Limb (tissue), 2 donors: ENCODE data around the gene GPS2.
A peak's percentile ranks its signal among the peaks of the same experiment; 100 is the strongest.

Experiments
- DNase-seq, 2 donors: peaks; one replicate each; pipeline ENCODE4 v3.0.0-alpha.2; 2016; ENCODE audit errors: extremely low spot score in 2 of 2

Gene GPS2

GRCh38 chr17:7318121-7318860 is 3.1 kb upstream of the GPS2 start:
- DNase-seq, result no peak

GRCh38 chr17:7317161-7317803 is 2.1 kb upstream of the GPS2 start:
- no peak for DNase-seq

GRCh38 chr17:7315570-7316235 is 543 bp upstream of the GPS2 start:
- DNase-seq, result no peak

DNA sequence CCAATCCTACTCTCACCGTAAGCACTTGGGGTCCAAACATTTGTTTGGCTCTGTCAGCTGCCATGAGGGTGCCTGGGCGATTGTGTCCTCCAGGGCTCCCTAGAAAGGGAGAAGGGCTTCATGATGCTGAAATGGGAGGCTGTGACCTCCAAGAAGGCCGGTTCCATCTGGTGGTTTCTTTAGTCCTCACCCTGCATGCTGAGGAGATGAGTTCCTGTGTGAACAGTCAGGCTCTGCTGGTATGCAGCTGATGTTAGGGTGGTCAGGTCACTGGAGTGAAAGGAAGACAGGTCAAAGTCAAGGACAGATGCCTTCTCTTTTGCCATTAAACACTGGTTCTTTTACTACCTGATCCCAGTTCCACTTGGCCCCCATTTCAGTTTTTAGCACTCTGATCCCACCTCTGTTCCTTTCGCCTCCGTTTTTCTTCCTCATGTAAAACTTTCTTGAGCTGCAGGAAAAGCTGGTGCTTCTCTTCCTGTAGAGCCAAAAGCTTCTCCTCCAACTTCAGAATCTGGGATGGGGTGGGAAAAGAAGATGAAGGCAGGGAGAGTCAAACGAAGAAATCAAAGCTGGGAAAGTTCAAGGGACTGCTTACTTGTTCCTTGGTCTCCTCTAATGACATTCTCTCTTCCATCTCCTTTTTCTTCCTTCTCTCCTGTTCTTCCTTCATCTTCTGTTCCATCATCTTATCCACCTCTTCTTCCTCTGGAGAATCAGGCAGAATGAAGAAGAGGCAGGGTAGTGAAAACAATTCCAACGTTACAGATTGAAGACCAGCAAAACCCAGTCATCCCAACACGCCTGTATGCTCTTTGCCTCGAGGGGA is 1.1 kb downstream of the GPS2 start:
- DNase-seq, result no peak

- DNase-seq, result no peak
Measured at GRCh38 chr17:7313088-7313889, 1.9 kb downstream of the GPS2 start.

DNA sequence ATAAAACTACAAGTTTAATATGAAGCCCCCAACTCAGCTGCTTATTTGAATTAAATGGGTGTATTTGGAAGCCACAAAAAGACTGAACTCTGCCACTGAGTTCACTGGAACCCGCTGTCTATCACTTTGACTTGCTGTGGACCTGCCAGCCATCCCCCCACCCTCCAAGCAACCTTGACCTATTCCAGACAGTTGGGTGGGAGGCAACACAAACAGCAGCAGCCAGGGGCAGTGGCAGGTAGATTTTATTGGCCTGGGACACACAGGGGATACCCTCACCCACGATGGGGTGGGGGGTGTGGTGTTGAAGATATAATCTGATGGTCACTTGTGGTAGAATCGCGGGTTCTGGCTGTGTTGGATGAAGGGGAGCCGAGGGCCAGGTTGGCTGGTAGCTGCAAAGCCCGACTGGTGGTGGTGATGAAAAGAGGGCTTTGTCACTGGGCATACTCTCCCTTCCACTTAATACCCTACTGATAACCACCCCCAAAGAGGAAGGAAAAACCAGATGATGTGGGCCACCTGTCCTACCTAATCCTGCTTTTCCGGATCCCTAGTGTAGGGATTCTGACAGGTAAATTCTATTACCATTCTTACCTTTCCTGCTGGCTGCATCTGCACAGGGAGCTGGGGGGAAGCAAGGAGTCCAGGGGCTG is 2.6 kb downstream of the GPS2 start:
- no peak for DNase-seq

GRCh38 chr17:7311110-7311705 is 4.0 kb downstream of the GPS2 start:
- no peak for DNase-seq

DNA sequence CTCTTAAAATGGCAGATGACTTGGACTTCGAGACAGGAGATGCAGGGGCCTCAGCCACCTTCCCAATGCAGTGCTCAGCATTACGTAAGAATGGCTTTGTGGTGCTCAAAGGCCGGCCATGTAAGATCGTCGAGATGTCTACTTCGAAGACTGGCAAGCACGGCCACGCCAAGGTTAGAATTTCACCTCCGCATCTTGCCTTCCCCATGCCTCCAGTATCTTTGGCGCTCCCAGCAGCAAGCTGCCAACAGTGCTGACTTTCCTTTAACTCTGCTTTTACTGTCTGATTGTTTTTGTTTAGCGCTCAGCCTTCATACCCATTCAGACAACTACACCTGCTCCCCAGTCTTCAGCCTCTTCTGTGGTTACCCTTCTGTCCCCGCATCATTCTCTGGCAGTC is 5.5 kb downstream of the GPS2 start:
- no peak for DNase-seq

DNA sequence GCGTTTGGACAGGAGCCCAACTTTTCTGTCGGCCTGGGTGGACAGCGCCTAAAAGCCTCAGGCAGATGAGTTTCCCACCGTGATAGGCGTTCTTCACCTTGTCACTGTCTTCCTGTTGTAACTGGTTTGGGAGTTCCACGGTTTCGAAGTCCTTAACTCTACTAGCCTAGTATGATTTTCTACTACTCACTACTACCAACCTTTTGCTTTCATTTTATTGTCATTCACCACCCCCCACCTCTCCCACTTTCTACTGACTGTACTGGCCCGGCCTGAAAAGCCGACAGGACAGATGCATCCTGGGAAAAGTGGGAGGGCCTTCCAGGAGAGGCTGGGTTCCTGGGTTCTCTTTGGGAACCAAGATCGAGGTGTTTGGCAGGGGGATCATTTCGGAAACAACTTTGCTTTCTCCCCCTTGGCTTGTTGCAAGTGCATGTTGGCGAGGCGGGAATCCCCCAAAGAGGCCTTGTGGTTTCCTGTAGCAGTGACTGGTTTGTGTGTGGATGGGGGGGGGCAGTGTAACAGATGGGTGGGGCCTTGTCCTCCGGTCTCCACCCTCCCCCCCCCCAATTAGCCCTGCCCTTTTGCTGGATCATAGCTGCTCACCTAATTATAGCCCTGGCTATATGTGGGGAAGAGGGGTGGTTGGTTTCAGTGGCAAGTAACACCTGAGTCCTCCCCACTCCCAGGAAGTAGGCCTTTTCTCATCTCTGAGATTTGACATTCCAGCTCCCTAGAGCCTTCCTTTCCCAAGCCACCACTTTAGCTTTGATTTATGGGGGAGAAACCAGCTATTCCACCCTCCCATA is 6.3 kb downstream of the GPS2 start:
- DNase-seq, result peak; percentile 54 to 76

DNA sequence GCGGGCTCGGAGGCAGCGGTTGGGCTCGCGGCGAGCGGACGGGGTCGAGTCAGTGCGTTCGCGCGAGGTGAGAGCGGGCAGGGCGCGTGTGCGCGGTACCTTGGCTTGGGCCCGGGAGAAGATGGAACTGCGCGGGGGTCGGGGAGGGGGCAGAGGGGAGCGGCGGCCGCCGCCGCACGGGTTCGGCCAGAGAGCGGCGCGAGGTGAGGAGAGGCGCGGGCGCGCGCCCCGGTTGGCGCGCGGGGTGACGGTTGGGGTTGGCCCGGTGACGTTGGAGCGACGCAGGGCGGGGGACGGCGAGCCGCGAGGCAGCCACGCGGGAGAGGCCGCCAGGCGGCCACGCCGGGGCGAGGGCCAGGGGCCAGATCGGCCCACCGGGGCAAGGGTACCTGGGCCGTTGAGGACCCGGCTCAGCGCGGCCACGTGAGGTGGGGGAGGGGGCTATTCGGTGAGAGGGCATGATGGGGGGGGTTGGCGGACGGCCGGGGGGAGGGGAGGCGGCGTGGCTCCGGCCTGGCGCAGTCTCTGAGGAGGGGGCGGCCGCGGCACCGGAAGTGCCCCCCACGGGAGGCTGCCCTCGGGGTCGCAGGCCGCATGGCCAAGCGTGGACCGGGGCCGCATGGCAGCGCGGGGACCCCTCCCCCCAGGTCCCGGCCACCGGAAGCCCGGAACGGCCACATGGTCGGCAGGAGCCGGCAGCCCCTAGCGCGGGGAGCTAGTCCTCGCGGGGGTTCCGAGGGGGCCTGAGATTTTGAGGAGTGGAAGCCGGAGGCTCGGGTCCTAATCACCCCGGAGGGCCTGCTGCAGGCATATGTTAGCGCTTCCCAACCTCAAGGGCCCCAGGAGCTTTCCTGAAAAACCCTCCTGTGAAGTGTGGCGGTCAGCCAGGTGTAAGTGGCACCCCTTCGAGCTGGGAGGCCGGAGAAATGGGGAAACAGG is 7.2 kb downstream of the GPS2 start:
- DNase-seq, result no peak

GRCh38 chr17:7306911-7307685 is 8.1 kb downstream of the GPS2 start, which contains the start of gene EIF5A:
Gene EIF5A (plus strand): TSS chr17:7307628. CDS start chr17:7309636, 2,008 bp downstream.
- DNase-seq, result peak; percentile 100

DNA sequence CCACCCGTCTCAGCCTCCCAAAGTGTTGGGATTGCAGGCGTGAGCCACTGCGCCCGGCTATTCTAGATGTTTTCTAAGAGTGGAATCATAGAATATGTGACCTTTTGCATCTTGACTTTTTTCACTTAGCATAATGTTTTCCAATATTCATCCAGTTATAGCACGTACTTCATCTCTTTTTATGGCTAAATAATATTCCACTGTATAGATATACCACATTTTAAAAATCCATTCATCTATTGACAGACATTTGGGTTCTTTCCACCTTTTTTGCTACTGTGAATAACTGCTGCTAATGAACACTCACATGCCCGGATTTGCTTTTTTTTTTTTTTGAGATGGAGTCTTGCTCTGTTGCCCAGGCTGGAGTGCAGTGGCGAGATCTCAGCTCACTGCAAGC is 11.0 kb downstream of the GPS2 start:
- DNase-seq, result no peak

DNA sequence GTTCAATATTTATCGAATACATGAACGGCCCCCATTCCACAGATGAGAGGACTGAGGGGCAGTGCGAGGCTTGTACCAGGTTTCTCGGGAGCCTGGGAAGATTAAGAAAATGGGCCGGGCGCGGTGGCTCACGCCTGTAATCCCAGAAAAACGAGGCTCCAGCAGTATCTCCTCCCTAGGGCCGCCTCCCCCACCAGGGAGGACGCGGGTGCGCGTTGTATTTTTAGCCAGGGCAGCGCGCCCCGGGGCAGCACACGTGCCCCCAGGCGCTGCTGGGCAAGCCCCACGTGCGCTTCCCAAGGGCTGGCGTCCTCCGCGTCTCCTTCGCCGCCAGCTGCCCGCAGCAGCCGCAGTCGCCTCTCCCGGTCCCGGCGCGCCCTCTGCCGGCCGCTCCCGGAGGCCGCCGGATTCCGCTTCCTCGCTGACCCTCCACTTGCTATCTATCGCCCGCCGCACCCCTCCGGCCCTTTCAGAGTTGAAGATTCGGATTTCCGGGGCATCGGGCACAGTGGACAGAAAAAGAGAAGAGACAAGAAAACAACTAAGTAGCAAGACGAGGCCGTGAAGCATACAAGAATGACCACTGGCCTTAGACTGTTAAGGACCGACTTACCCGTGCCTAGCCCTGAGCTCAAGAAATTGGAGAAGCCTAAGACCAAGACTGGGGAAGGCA is 18.8 kb downstream of the GPS2 start:
- peak; percentile 66 to 88 for DNase-seq

- no peak for DNase-seq
Measured at GRCh38 chr17:7295230-7296180, 19.7 kb downstream of the GPS2 start.

DNA sequence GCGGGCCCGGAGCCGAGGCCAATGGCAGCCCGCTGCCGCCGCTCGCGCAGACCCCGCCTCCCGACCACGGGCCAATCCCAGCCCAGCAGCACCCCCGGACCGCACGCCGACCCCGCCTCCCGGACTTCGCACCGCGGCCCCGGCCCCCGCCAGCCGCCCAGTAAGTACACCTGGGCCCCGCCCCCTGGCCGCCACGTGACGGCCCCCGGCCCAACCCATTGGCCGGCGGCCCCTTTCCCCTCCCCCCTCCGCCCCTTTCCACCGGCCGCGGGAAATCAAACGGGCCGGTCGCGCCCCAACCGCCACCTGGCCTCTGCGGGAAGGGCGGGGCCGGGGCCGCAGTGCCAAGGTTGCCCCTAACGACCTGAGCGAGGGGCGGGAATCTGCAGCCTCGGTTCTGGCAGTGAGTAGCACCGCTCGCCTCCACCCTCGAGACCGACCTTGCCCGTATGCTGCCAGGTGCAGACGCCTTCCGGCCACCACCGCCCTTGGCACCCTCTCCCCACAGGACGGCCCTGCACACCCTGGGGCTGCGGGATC is 20.5 kb downstream of the GPS2 start, which contains the start of gene YBX2:
YBX2 (minus strand) TSS at position 26 of the 540 bp plus-strand sequence. CDS start 139 bp downstream, outside the sequence.
- peak; percentile 18 to 83 for DNase-seq
